ENCODE results near the gene AFF4.

DNA sequence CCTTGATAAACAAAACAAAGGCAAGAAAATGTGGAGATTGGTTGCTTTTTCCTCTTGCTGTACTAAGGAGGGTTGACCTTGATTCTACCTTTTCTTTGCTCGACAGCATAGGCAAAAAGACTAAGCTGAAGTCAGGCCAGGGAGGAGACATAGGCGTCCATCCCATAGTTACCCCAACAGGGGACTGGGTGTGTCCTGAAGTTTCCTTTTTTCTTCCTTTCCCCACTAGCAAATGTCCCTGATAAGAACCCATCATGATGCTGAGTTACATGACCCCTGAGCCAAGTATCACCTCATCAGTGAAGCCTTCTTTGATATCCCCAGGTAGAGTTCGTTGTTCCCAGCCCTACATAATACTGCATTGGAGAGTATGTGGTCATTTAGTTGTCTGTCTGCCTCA lies 123.1 kb downstream of the AFF4 start:
- TF ChIP-seq POLR2A (IDR thresholded peaks at IDR 0.05): no peak
- no peak for TF ChIP-seq CTCF (IDR thresholded peaks at IDR 0.05)
